HFFc6 (cell line): ENCODE measurements around the gene DPM2. TPM values are rescaled to one million over a fixed set of nuclear protein-coding genes. Genes with fewer than 3 reads are reported as not detected.

Experiments used
- DNase-seq: peaks from one replicate; pipeline ENCODE4 v3.0.0-alpha.2; 2018
- H3K27ac Mint-ChIP-seq: 2 replicates; pipeline ENCODE4 v1.8.0; 2020; ENCODE audit warnings: mild to moderate bottlenecking, mixed read lengths
- H3K27me3 Mint-ChIP-seq: 2 replicates; pipeline ENCODE4 v1.8.0; 2021; ENCODE audit warnings: mild to moderate bottlenecking, moderate library complexity, mixed read lengths; ENCODE audit not compliant: insufficient read depth
- H3K36me3 Mint-ChIP-seq: 2 replicates; pipeline ENCODE4 v1.8.0; 2021; ENCODE audit warnings: low read depth, mixed read lengths
- H3K4me1 Mint-ChIP-seq: 2 replicates; pipeline ENCODE4 v1.8.0; 2020; ENCODE audit warnings: low read depth, mixed read lengths
- H3K4me3 Mint-ChIP-seq: 2 replicates; pipeline ENCODE4 v1.8.0; 2020; ENCODE audit warnings: mild to moderate bottlenecking, moderate library complexity, mixed read lengths
- H3K9me3 Mint-ChIP-seq: 2 replicates; pipeline ENCODE4 v1.8.0; 2020; ENCODE audit warnings: mild to moderate bottlenecking, mixed read lengths
- total RNA-seq, 6 experiments: library from RNA; stranded (reverse); fragmentation: NEBNext Ultra II Directional; extraction: Animal tissue kit (Norgen Biotek cat#: 25700); gene quantifications; 2 replicates in 1 of 6; 3 replicates in 5 of 6; pipeline ENCODE4 v1.2.3, GENCODE V29; 2021
- TF ChIP-seq, protein P1 (sequence below): fragments of 200-600 bp; sonication (generic); IDR thresholded peaks from 2 replicates; pipeline ENCODE4 v1.5.0; 2021; ENCODE audit warnings: antibody characterized with exemption, mild to moderate bottlenecking

Gene DPM2
- total RNA-seq, 6 experiments from 2014 or later, result 42.5 to 49.6 (median 47.1) TPM

DNA sequence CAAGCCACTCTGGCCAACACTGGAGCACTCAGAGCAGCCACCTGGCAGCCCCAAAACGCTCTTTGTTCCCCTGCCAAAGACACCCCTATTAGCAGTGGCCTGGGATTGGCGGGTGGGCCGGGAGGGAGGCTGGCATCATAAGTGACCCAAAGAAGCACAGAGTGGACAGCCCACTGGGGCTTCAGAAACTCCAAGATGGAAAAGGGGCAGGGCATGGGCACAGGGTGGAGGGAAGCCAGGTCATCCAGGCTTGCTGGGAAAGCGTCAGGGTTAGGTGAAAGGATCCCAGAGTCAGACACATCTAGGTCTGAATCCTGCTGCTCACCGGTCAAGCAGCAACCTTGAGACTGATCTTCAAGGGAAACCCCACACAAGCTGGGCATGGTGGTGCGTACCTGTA, 28.3 kb upstream of the DPM2 start:
- Mint-ChIP-seq H3K4me3 (peak overlapping the region; percentile 72), H3K36me3 (no peaks in the 10 kb centered on the region), H3K27me3 (peaks cover 3% of the 10 kb centered on the region)

DNA sequence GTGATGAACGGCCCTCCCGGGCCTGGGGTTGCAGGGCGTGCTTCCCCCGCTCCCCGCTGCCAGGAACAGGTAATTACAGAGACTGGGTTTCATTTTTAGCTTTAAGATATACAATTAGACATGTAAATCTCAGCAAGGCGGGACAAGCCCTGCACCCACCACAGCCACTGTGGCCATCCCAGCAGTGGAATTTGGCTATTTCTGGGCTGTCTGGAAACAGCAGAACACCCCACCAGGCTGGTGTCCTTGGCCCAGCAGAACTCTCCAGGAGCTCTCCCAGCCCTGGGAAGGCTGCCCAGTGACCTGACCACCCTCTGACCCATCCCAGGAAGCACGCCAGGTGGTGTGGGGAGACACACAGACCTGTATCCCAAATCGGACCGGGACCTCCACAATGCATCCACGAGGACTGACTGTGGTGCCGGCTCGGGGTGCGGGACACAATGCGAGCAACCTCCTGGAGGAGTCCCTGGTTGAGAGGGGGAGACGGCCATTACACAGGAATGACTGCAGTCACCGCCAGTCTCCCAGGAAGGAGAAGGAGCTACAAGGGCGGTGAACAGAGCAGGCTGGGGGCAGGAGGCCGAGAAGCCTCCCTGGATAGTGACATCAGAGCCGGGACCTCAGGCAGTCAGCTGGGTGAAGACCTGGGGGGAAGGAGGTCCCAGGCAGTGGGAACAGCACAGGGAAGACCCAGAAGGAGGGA, 25.9 kb upstream of the DPM2 start:
- DNase-seq, result no peak
- H3K36me3 Mint-ChIP-seq, result peaks cover 7% of the 10 kb centered on the region
- peaks cover 55% of the 10 kb centered on the region for H3K4me1 Mint-ChIP-seq
- TF ChIP-seq, protein P1, sequence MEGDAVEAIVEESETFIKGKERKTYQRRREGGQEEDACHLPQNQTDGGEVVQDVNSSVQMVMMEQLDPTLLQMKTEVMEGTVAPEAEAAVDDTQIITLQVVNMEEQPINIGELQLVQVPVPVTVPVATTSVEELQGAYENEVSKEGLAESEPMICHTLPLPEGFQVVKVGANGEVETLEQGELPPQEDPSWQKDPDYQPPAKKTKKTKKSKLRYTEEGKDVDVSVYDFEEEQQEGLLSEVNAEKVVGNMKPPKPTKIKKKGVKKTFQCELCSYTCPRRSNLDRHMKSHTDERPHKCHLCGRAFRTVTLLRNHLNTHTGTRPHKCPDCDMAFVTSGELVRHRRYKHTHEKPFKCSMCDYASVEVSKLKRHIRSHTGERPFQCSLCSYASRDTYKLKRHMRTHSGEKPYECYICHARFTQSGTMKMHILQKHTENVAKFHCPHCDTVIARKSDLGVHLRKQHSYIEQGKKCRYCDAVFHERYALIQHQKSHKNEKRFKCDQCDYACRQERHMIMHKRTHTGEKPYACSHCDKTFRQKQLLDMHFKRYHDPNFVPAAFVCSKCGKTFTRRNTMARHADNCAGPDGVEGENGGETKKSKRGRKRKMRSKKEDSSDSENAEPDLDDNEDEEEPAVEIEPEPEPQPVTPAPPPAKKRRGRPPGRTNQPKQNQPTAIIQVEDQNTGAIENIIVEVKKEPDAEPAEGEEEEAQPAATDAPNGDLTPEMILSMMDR, result no peak
- no peak overlapping the region for H3K27ac Mint-ChIP-seq
- H3K9me3 Mint-ChIP-seq, result no peaks in the 10 kb centered on the region
- no peak overlapping the region for H3K4me3 Mint-ChIP-seq
- peaks cover 2% of the 10 kb centered on the region for H3K27me3 Mint-ChIP-seq

More for the DNA sequence above, 28.3 kb upstream of the DPM2 start:
- H3K4me1 Mint-ChIP-seq, result peaks cover 79% of the 10 kb centered on the region
- TF ChIP-seq, protein P1, result no peak
- no peaks in the 10 kb centered on the region for H3K9me3 Mint-ChIP-seq
- peak overlapping the region; percentile 88 for H3K27ac Mint-ChIP-seq
- DNase-seq, result no peak

DNA sequence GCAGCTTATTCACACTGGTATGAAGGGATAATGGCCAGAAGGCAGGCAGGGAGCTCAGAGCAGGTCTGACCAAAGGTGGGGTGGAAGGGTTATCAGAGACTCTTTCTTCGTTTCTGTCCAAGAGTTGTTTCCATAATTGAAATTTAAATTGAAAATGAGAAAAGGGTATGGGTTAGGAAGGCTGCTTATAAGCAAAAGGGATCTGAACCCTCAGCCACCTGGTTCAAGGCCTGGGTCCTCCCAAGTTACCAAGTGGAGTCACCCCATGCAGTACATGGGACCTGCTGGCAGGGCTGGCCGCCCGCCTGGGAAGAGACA, 25.3 kb upstream of the DPM2 start:
- Mint-ChIP-seq H3K4me1 (peaks cover 49% of the 10 kb centered on the region), H3K4me3 (no peak overlapping the region), H3K9me3 (no peaks in the 10 kb centered on the region), H3K36me3 (peaks cover 8% of the 10 kb centered on the region), H3K27me3 (peaks cover 2% of the 10 kb centered on the region), H3K27ac (no peak overlapping the region)
- TF ChIP-seq, protein P1, result no peak
- DNase-seq, result no peak

DNA sequence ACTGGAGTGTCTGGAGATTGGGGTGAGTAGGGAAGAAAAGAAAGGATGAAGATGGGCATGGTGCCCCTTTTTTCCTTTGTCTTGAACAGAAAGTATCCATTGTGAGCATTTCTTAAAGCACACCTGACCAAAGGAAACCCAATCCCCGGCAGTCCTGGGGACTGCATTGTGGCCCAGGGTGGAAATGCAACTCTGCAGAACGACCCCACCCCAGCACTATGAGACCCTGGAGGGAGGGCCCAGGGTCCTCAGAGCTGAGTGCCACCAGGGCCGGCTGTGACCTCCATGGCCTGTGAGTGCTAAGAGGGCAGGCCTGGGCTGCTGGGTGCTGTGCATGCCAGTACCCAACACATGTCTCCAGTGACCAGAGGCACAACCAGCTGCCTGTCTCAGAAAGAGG, 24.6 kb upstream of the DPM2 start:
- TF ChIP-seq, protein P1, result no peak
- DNase-seq, result no peak
- H3K27me3 Mint-ChIP-seq, result no peaks in the 10 kb centered on the region; the same call in 1 of the 2 replicates
- no peak overlapping the region for H3K4me3 Mint-ChIP-seq
- no peak overlapping the region for H3K27ac Mint-ChIP-seq
- no peaks in the 10 kb centered on the region for H3K9me3 Mint-ChIP-seq
- H3K36me3 Mint-ChIP-seq, result peaks cover 8% of the 10 kb centered on the region
- H3K4me1 Mint-ChIP-seq, result peaks cover 42% of the 10 kb centered on the region

DNA sequence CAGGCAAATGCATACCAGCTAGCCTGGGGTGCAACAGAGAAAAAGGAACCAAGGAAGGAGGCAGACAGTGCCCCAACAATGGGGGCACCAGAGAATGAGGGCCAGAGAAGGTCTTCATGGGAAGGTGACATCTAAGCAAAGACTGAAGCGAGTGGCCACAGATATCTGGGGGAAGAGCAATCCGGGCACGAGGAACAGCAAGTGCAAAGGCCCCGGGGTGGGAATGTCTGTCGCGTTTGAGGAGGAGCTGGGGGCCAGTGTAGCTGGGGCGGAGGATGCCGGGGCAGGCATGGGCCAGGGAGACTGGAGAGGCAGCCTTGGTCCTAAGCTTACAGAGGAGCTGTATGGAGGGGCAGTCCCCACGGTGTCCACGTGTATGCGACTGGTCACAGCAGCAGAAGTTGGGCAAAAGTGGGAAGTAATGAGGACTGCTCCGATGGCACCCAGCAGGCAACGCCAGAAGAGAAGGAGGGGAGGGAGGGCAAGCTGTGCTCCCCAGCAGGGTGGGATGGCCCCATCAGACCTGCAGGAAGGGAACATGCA, 24.0 kb upstream of the DPM2 start:
- DNase-seq, result no peak
- peaks cover 8% of the 10 kb centered on the region for H3K36me3 Mint-ChIP-seq
- no peak overlapping the region; the same call in 1 of the 2 replicates for H3K27ac Mint-ChIP-seq
- peaks cover 36% of the 10 kb centered on the region for H3K4me1 Mint-ChIP-seq
- TF ChIP-seq, protein P1, result no peak
- H3K9me3 Mint-ChIP-seq, result no peaks in the 10 kb centered on the region
- H3K4me3 Mint-ChIP-seq, result no peak overlapping the region
- H3K27me3 Mint-ChIP-seq, result no peaks in the 10 kb centered on the region; the same call in 1 of the 2 replicates
